Measurements from ENCODE around the gene SHLD1.
"Not testable (repeated sequence)": the region's sequence is repeated elsewhere in the genome, so short reads cannot be mapped to it uniquely, and the experiment has no call there.

The SHLD1 gene

DNA sequence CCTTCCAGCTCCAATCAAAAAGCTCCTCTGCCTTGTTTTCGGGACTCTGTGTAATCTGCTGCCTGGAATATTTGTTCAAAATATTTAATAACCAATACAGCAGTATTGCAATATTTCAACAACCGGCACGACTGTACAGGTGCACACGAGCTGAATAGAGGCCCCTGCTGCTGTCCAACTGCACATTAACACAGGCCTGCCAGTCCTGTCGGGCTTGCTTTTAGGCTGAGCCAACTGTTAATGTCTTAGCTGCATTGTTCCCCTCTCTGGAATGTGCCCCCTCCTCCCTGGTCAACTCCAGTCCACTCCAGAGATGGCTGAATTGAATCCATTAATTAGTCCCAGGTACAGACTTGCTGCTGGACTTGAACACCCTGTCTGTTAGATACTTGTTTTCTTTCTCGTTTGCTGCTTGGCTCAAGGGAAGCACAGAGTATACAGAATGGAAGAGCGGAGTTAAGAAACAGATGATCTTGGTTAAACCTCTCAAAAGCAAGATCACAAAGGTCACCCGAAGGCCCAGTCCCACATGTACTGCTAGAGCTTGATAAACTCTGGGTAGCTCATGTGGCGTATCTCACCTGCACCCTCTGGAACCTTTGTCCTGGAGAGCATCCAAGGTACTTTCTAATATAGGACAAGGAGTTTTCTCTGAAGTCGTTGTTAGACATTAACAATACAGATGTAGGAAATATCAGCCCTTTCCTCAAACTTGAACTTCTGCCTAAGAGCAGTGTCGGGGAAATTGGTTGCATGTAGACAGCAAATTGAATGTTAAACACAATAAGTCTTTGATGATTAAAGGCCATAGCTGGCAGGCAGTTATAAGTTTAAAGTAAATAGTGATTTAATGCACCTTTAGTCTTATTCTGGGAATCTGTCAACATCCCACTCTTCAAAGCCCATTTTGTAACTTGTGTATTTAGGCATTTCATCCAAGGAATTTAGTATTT lies 31.9 kb downstream of the SHLD1 start:
- no peak for DNase-seq (ENCODE audit: low read depth)

GRCh38 chr20:5784735-5785134 lies 34.5 kb downstream of the SHLD1 start:
- DNase-seq (ENCODE audit: low read depth), result no peak

GRCh38 chr20:5785146-5785545 lies 34.9 kb downstream of the SHLD1 start:
- no peak for DNase-seq (ENCODE audit: low read depth)

- DNase-seq (ENCODE audit: low read depth), result no peak
Measured at GRCh38 chr20:5786930-5787795, 37.0 kb downstream of the SHLD1 start.

- no peak for DNase-seq (ENCODE audit: low read depth)
Measured at GRCh38 chr20:5787796-5788165, 37.6 kb downstream of the SHLD1 start.

DNA sequence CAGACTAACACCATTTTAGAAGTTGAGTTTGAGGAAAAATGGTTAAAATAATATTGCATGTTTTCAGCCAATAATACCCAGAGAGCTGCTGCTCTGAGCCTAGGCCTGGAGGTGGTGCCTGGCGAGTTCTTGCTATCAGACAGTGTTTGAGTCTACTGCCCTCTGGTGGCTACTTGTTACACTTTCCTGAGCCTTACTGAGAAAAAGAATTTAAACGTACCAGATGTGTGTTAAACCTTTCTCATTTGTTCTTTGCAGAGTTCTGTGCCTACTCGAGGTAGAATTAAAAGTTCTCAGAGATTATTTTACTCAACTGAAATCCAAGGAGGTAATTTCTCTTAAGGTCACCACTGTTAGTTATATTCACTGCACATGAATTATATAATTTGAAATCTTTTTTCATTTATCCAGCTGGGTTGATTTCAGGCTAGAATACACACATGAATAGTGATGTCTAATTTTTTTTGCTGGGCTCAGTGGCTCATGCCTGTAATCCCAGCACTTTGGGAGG lies 38.2 kb downstream of the SHLD1 start:
- DNase-seq (ENCODE audit: low read depth), result peak; percentile 61

- no peak for DNase-seq (ENCODE audit: low read depth)
Measured at GRCh38 chr20:5789827-5790226, 39.6 kb downstream of the SHLD1 start.

DNA sequence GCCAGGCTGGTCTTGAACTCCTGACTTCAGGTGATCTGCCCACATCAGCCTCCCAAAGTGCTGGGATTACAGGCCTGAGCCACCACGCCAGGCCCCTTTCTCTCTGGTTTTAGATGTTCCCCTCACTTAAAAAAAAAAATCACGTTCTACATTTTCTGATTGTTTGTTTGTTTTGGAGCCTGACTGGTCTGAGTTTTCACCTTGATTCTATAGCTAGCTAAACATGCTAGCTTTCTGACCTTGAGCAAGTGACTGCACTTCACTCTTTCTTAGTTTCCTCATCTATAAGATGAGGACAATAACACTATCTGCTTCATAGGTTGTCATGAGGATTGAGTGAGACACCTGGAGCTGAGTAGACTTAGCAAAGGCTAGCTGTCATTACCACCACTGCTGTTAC lies 43.7 kb downstream of the SHLD1 start:
- no peak for DNase-seq (ENCODE audit: low read depth)

DNA sequence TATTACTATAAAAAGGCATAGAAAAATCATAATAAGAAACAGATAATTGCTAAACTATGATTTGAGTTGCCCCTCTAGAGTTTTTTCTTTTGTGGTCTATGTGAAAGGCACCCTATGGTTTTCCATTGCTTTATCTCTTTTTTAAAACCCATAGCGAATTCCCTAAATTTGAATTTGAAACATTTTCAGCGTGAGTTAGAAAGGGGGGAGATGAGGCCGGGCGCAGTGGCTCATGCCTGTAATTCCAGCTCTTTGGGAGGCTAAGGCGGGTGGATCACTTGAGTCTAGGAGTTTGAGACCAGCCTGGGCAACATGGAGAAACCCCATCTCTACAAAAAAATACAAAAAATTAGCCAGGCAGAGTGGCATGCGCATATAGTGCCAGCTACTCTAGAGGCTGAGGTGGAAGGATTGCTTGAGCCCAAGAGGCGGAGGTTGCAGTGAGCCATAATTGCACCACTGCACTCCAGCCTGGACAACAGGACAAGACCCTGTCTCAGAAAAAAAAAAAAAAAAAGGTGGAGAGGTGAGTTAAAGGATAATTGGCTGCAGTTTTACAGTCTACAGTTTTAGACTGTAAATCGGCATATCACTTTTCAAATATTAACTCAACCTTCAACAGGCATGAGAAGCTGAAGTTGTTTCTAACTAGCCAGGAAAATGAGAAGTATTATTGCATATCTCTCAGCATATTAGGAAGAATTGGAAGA lies 46.3 kb downstream of the SHLD1 start:
- no peak for DNase-seq (ENCODE audit: low read depth)

- no peak for DNase-seq (ENCODE audit: low read depth)
Measured at GRCh38 chr20:5797165-5797564, 47.0 kb downstream of the SHLD1 start.

DNA sequence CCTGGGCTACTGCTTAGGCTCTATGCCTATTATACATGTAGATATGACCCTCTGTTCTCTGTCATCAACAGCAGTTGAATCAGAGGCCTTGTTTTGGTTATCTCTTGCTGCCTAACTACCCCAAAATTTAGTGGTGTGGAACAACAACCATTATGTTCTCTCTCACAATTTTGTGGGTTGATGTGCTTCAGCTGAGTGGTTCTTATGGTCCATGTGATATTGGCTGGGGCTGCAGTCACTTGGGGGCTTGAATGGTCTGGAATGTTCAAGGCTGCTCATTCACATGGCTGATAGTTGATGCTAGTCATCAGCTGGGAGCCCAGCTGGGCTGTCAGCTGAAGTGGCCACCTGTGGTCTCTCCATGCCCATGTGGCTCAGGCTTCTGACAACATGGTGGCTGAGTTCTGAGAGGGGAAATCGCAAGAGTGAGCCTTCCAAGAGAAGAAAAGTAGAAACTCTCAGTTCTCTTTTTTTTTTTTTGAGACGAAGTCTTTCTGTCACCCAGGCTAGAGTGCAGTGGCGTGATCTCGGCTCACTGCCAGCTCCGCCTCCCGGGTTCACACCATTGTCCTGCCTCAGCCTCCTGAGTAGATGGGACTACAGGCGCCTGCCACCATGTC lies 47.8 kb downstream of the SHLD1 start:
- no peak for DNase-seq (ENCODE audit: low read depth)

GRCh38 chr20:5803754-5804303 lies 53.6 kb downstream of the SHLD1 start:
- not testable (repeated sequence) for DNase-seq (ENCODE audit: low read depth)

GRCh38 chr20:5806457-5807263 lies 56.5 kb downstream of the SHLD1 start:
- DNase-seq (ENCODE audit: low read depth), result no peak

DNA sequence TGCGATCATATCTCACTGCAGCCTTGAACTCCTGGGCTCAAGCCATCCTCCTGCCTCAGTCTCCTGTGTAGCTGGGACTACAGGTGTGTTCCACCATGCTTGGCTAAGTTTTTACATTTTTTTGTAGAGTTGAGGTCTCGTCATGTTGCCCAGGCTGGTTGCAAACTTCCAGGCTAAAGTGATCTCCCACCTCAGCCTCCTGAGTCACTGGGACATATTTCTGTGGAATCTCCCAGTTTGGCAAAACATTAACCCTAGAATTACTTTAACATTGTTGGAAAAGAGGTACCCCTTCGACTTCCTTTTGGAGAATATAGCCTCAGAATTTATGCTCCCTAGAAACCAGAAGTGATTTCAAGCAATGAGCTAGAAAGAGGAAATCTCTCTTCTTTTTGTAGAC lies 57.2 kb downstream of the SHLD1 start:
- no peak for DNase-seq (ENCODE audit: low read depth)

DNA sequence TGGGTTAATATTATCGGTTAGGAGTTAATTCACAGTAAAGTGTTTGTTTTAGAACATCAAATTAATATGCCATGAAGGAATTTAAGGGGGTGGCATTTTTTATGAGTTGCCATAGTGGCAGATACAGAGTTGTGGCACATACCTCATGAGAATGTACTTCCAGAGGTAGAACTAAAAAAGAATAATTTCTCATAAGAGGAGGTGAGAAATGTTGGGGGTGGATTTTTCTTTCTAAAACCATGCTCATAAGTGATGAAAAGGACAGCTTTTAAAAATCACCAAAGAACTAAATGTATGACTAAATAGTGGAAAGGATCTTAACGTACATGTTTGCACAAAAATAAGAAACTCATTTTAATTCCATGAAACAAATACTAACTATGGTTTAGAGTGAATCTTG lies 58.7 kb downstream of the SHLD1 start:
- DNase-seq (ENCODE audit: low read depth), result no peak

DNA sequence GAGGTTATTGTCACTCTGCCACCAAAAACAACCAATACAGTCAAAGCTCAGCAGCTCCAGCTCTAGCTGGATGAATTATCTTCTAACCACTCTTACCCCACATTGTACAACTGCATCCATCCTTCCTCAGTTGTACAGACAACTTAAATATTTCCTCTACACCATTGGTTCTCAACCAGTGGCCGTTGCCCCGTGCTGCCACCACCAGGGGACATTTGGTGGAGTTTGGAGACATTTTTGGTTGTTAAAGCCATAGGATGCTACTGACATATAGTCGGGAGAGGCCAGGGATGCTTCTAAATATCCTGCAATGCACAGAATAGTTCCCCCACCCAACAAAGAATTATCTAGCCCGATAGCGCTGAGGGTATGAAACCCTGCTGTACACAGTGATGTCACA lies 59.3 kb downstream of the SHLD1 start:
- DNase-seq (ENCODE audit: low read depth), result no peak

GRCh38 chr20:5810800-5811422 lies 60.7 kb downstream of the SHLD1 start:
- DNase-seq (ENCODE audit: low read depth), result no peak

- no peak for DNase-seq (ENCODE audit: low read depth)
Measured at GRCh38 chr20:5811746-5812145, 61.5 kb downstream of the SHLD1 start.

GRCh38 chr20:5818346-5818681 lies 68.1 kb downstream of the SHLD1 start:
- DNase-seq (ENCODE audit: low read depth), result no peak

DNA sequence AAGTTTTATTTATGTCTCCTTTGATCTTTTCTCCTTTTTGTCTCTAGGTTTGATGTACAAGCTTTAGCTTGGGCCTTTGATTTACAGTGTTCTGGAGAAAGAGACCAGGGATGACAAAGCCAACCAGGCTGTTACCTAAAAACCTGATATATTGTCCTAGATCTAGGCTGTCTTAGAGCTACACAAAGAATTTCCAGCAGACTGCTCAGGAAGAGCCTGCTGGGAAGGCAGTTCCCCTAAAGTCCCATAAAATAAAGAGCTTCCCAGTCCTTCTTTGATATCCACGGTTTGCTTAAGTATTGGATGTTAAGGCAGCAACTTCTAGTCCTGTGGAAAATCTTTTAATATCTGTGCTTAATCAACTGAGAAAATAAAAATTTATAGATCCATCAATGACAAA lies 70.5 kb downstream of the SHLD1 start:
- DNase-seq (ENCODE audit: low read depth), result no peak
